GM12878 (cell line): ENCODE results near the gene RAD51B.

Experiments
- GABPA ChIP-seq: IDR thresholded peaks from 2 replicates; pipeline ENCODE4 v1.6.1; 2014; ENCODE audit warnings: antibody characterized with exemption, low read depth, mild to moderate bottlenecking, inconsistent platforms
- RCOR1 ChIP-seq: conservative IDR thresholded peaks from 2 replicates; pipeline ENCODE4 v1.6.1; 2012; ENCODE audit warnings: low read depth, low read length, improper control_type of control experiment

- TF ChIP-seq RCOR1, result no peak
- TF ChIP-seq GABPA, result no peak
These were observed 372.2 kb downstream of the RAD51B start for GRCh38 chr14:68191567-68192321.
